HepG2 (cell line): ENCODE results near the gene LYRM4. TPM values are rescaled to one million over a fixed set of nuclear protein-coding genes. Genes with fewer than 3 reads are reported as not detected.
A peak's percentile ranks its signal among the peaks of the same experiment; 100 is the strongest.

Experiments
- CEBPB ChIP-seq: IDR thresholded peaks from 2 replicates; pipeline ENCODE4 v1.6.1; 2011; ENCODE audit warnings: low read depth, low read length, improper control_type of control experiment, borderline replicate concordance
- FOXM1 ChIP-seq: sonication (generic); formaldehyde crosslinking; IDR thresholded peaks from 2 replicates; pipeline ENCODE4 v1.5.0; 2020; ENCODE audit warnings: missing genetic modification reagents
- HOXD1 ChIP-seq: sonication (generic); formaldehyde crosslinking; IDR thresholded peaks from 2 replicates; pipeline ENCODE4 v1.5.0; 2020; ENCODE audit warnings: missing genetic modification reagents
- NBN ChIP-seq: fragments of 450-650 bp; conservative IDR thresholded peaks from 2 replicates; pipeline ENCODE4 v1.6.1; 2017
- PAWR ChIP-seq: sonication (generic); formaldehyde crosslinking; IDR thresholded peaks from 2 replicates; pipeline ENCODE4 v1.4.0; 2020; ENCODE audit warnings: missing genetic modification reagents, mild to moderate bottlenecking, borderline replicate concordance
- RFX1 ChIP-seq: fragments of 450-650 bp; IDR thresholded peaks from 2 replicates; pipeline ENCODE4 v1.6.1; 2017
- SMYD3 ChIP-seq: sonication (generic); formaldehyde crosslinking; IDR thresholded peaks from 2 replicates; pipeline ENCODE4 v1.8.1; 2023; ENCODE audit warnings: mild to moderate bottlenecking, missing genetic modification reagents
- SPEN ChIP-seq: sonication (generic); formaldehyde crosslinking; IDR thresholded peaks from 2 replicates; pipeline ENCODE4 v1.5.1; 2020; ENCODE audit warnings: low read depth, mild to moderate bottlenecking, missing genetic modification reagents
- YY1 ChIP-seq: IDR thresholded peaks from 2 replicates; pipeline ENCODE4 v1.6.1; 2011; ENCODE audit warnings: low read length, low read depth, moderate library complexity, mild to moderate bottlenecking; ENCODE audit not compliant: insufficient read depth, insufficient replicate concordance
- polyA plus RNA-seq, 8 experiments: library from polyadenylated mRNA; depleted of rRNA in 3 of 8; stranded (reverse) in 7 of 8; unstranded in 1 of 8; fragments of >200 nt; fragmentation: Illumina TruSeq in 4 of 8; extraction: Trizol in 4 of 8; gene quantifications; 2 replicates each; pipeline versions ENCODE4 v1.2.1 to v1.2.3, GENCODE V29; 2011 to 2016; ENCODE audit warnings: low read depth in 4 of 8, missing spikeins in 1 of 8, mixed read lengths in 1 of 8; ENCODE audit not compliant: insufficient read depth in 1 of 8
- total RNA-seq, 5 experiments: library from RNA; depleted of rRNA; stranded (reverse); fragments of >200 nt; fragmentation: Illumina TruSeq; extraction: Trizol; gene quantifications; 2 replicates each; pipeline ENCODE4 v1.2.3, GENCODE V29; 2016; ENCODE audit warnings: low read depth in 1 of 5
- TF ChIP-seq, protein P1 (sequence below), 2 experiments: fragments of 450-650 bp in 1 of 2; sonication (generic) in 1 of 2; formaldehyde crosslinking in 1 of 2; IDR thresholded peaks; 2 replicates each; pipeline versions ENCODE4 v1.6.1 to v1.8.0; 2016 to 2022; ENCODE audit warnings: antibody characterized with exemption in 1 of 2, mild to moderate bottlenecking in 1 of 2, missing genetic modification reagents in 1 of 2
- TF ChIP-seq, protein P2 (sequence below): sonication (generic); formaldehyde crosslinking; IDR thresholded peaks from 2 replicates; pipeline ENCODE4 v1.4.0; 2020; ENCODE audit warnings: missing genetic modification reagents
- TF ChIP-seq, protein P3 (sequence below): sonication (generic); formaldehyde crosslinking; IDR thresholded peaks from 2 replicates; pipeline ENCODE4 v1.5.0; 2020; ENCODE audit warnings: missing genetic modification reagents
- TF ChIP-seq, protein P4 (sequence below): sonication (generic); formaldehyde crosslinking; IDR thresholded peaks from 2 replicates; pipeline ENCODE4 v1.5.1; 2020; ENCODE audit warnings: missing genetic modification reagents, mild to moderate bottlenecking, borderline replicate concordance
- TF ChIP-seq, protein P5 (sequence below): sonication (generic); formaldehyde crosslinking; IDR thresholded peaks from 2 replicates; pipeline ENCODE4 v1.8.0; 2022; ENCODE audit warnings: low read depth, missing genetic modification reagents

The LYRM4 gene
- total and polyA plus RNA-seq, 2 of the 13 experiments (the other 11 are each of a cell fraction or from before 2014, with no cell fraction given) = 64.6 to 67.5 TPM

DNA sequence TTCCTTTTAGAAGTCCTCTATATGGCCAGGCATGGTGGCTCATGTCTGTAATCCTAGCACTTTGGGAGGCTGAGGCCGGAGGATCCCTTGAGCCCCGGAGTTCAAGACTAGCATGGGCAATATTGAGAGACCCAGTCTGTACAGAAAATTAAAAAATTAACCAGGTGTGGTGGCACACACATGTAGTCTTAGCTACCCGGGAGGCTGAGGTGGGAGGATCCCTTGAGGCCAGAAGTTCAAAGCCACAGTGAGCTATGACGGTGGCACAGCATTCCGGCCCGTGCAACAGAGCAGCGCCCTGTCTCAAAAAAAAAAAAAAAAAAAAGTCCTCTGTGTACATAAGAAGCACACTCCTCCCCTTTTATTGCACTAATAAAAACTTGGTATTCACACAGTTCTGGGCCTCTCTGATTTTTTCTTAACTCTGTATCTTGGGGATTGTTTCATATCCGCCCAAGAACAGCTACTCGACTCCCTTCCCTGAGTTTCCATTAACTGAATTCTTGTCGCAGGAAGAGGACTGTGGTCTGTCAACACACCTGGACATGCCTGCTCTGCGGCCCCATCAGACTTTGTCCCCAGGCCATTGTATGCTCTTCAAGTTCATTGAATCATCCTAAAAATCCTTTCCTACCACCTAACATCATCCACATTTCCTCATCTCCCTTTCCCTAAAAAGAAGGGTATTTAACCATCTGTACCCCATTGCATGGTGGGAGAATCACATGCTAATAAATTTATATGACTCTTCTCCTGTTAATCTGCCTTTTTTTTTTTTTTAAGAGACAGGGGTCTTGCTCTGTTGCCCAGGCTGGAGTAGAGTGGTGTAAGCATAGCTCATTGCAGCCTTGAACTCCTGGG, 201.5 kb downstream of the LYRM4 start (continued):
- TF ChIP-seq, protein P1, sequence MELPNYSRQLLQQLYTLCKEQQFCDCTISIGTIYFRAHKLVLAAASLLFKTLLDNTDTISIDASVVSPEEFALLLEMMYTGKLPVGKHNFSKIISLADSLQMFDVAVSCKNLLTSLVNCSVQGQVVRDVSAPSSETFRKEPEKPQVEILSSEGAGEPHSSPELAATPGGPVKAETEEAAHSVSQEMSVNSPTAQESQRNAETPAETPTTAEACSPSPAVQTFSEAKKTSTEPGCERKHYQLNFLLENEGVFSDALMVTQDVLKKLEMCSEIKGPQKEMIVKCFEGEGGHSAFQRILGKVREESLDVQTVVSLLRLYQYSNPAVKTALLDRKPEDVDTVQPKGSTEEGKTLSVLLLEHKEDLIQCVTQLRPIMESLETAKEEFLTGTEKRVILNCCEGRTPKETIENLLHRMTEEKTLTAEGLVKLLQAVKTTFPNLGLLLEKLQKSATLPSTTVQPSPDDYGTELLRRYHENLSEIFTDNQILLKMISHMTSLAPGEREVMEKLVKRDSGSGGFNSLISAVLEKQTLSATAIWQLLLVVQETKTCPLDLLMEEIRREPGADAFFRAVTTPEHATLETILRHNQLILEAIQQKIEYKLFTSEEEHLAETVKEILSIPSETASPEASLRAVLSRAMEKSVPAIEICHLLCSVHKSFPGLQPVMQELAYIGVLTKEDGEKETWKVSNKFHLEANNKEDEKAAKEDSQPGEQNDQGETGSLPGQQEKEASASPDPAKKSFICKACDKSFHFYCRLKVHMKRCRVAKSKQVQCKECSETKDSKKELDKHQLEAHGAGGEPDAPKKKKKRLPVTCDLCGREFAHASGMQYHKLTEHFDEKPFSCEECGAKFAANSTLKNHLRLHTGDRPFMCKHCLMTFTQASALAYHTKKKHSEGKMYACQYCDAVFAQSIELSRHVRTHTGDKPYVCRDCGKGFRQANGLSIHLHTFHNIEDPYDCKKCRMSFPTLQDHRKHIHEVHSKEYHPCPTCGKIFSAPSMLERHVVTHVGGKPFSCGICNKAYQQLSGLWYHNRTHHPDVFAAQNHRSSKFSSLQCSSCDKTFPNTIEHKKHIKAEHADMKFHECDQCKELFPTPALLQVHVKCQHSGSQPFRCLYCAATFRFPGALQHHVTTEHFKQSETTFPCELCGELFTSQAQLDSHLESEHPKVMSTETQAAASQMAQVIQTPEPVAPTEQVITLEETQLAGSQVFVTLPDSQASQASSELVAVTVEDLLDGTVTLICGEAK (IDR thresholded peaks at IDR 0.05) = no peak
- TF ChIP-seq, protein P1 (CRISPR knock-in tag; IDR thresholded peaks at IDR 0.05) = peak; percentile 76
- TF ChIP-seq, protein P2, sequence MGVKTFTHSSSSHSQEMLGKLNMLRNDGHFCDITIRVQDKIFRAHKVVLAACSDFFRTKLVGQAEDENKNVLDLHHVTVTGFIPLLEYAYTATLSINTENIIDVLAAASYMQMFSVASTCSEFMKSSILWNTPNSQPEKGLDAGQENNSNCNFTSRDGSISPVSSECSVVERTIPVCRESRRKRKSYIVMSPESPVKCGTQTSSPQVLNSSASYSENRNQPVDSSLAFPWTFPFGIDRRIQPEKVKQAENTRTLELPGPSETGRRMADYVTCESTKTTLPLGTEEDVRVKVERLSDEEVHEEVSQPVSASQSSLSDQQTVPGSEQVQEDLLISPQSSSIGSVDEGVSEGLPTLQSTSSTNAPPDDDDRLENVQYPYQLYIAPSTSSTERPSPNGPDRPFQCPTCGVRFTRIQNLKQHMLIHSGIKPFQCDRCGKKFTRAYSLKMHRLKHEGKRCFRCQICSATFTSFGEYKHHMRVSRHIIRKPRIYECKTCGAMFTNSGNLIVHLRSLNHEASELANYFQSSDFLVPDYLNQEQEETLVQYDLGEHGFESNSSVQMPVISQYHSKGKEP (CRISPR knock-in tag) = no peak
- TF ChIP-seq HOXD1 (CRISPR knock-in tag) (0 out of 2 replicates have a peak, but pooled peaks have one; percentile 28), NBN (no peak), SMYD3 (CRISPR knock-in tag) (no peak), CEBPB (no peak; the same call in 1 of the 2 replicates), SPEN (CRISPR knock-in tag) (peak; percentile 89), RFX1 (no peak), YY1 (no peak), FOXM1 (CRISPR knock-in tag) (no peak), PAWR (no peak)
- TF ChIP-seq, protein P3, sequence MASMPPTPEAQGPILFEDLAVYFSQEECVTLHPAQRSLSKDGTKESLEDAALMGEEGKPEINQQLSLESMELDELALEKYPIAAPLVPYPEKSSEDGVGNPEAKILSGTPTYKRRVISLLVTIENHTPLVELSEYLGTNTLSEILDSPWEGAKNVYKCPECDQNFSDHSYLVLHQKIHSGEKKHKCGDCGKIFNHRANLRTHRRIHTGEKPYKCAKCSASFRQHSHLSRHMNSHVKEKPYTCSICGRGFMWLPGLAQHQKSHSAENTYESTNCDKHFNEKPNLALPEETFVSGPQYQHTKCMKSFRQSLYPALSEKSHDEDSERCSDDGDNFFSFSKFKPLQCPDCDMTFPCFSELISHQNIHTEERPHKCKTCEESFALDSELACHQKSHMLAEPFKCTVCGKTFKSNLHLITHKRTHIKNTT (CRISPR knock-in tag) = no peak
- TF ChIP-seq, protein P4, sequence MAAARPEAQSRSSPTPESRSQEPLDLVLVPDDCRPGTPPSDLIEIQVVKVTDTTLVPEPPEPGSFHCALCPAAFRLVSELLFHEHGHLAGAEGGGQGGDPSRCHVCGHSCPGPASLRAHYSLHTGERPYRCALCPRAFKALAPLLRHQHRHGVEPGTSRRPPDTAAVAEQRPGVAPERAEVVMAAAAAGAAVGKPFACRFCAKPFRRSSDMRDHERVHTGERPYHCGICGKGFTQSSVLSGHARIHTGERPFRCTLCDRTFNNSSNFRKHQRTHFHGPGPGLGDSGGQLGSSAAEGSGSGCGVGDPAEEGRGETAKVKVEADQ = 0 out of 2 replicates have a peak, but pooled peaks have one; percentile 60
- TF ChIP-seq, protein P5, sequence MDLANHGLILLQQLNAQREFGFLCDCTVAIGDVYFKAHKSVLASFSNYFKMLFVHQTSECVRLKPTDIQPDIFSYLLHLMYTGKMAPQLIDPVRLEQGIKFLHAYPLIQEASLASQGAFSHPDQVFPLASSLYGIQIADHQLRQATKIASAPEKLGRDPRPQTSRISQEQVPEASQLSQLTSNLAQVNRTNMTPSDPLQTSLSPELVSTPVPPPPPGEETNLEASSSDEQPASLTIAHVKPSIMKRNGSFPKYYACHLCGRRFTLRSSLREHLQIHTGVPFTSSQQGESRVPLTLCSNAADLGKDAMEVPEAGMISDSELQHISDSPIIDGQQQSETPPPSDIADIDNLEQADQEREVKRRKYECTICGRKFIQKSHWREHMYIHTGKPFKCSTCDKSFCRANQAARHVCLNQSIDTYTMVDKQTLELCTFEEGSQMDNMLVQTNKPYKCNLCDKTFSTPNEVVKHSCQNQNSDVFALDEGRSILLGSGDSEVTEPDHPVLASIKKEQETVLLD (CRISPR knock-in tag) = no peak
